GM19324 (cell line): ENCODE results near the gene DEGS2.

ENCODE experiments used
- ATAC-seq: cut with Tn5 transposase; IDR thresholded peaks from one replicate; pipeline ENCODE4 v1.9.1; 2021; ENCODE audit warnings: mild to moderate bottlenecking, moderate library complexity; ENCODE audit not compliant: unreplicated experiment, low FRiP score

The DEGS2 gene

DNA sequence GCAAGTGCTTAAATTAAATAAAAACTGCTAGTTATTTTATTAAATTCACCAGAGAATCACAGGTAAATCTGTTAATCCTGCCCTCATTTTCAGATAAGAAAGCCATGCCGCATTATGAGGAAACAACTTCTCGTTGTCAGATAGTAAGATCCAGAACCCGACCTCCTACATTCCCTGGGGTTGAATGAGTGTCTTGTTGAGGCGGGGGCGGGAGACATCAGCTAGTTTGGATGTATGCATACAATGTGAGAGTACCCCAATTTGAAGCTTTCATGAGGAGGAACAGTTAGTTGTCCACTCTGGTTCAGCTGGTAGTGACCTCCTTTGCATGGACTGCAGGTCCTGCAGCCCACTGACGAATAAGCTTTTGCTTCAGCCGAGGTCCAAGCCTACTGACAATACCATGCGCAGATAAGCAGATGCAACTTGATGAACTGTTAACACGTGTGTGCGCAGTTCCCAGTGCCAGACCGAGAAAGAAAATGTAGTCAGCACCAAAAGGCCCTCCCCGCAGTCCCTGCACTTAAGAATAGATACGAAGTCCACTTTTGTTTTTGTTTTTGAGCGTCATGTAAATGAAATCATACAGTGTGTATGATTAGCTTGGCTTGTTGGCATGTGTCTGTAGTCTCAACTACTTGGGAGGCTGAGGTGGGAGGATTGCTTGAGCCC is 59.3 kb downstream of the DEGS2 start:
- ATAC-seq: no peak

DNA sequence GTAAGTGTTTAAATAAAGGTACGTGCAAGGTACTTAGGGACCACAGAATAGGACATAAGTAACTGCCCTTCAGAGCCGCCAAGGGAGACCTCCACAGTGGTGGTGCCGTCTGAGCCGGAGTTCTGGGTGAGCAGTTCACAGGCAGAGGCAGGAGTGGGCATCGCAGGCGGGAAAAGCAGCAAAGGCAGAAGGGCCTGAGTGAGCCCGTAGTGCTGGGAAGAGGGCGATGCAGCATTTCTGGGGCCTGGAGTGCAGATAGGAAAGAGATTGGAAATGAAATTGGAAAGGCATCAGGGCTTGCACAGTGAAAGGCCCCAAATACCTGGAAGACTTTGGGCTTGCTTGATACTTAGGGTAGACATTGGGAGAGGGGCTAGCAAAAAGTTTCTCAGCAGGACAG is 61.3 kb downstream of the DEGS2 start:
- no peak for ATAC-seq

DNA sequence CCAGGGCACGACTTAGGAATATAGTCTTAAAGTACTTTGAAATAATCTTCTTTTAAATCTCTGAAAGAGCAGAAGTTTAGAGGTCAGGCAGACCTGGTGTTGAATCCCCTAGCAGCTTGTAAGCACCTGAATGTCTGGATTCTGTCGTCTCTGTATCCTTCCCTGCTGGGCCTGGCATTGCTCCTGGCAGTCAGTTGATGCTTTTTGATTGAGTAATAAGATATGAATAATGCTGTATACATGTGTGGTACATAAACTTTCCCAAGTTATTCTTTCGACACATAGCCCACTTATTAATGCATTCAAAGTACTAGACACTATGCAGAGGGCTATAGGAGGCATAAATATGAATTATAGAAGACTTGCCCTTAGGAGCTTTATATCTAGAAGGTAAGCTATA is 62.8 kb downstream of the DEGS2 start:
- no peak for ATAC-seq
